ENCODE measurements around the gene TP53I11. TPM values are rescaled to one million over a fixed set of nuclear protein-coding genes. Genes with fewer than 3 reads are reported as not detected.

TP53I11 gene
- polyA plus RNA-seq, 3 donors: 11.0 to 13.2 (median 11.3) TPM

DNA sequence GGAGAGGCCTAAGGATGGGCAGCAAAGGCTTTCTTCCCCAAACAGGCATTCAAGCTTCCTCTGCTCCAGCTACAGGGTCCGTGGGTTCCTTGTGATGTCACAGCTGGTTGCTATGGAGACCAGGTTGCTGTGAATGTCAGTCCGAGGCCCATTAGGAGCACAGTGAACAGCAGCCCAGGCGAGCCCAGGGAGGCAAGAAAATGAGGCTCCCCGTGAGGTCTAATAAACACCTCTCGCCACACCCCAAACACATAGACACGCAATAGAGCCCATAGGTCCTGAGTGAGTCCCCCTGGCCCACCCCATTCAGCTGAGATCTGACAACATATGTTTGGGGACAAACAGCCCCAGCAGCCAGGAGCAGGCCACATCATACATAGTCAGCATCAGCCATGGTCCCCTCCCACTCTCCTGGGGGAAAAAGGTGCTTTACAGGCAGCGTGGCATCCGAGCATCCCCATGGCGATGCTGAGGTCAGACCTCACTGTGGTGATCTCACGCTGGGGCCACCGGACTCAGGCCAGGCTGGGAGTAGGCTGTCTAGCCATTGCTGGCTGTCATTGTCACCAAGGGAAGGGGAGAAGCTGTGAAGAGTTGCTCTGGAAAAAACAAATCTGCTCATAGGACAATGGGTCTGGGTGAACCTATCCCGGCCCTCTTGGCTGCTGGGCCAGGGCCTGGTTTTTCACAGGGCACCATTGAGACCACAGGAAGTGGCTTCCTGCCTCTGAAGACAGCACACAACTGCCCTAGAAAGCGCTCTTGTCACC, 23.1 kb upstream of the TP53I11 start:
- TF ChIP-seq, protein P1, sequence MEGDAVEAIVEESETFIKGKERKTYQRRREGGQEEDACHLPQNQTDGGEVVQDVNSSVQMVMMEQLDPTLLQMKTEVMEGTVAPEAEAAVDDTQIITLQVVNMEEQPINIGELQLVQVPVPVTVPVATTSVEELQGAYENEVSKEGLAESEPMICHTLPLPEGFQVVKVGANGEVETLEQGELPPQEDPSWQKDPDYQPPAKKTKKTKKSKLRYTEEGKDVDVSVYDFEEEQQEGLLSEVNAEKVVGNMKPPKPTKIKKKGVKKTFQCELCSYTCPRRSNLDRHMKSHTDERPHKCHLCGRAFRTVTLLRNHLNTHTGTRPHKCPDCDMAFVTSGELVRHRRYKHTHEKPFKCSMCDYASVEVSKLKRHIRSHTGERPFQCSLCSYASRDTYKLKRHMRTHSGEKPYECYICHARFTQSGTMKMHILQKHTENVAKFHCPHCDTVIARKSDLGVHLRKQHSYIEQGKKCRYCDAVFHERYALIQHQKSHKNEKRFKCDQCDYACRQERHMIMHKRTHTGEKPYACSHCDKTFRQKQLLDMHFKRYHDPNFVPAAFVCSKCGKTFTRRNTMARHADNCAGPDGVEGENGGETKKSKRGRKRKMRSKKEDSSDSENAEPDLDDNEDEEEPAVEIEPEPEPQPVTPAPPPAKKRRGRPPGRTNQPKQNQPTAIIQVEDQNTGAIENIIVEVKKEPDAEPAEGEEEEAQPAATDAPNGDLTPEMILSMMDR (IDR thresholded peaks at IDR 0.05): no peak
- no peak overlapping the region for H3K4me3 ChIP-seq (replicated peaks in 1 of 3; ENCODE audit: low read depth in 2 of 3, low read length in 3 of 3)
- no peaks in the 10 kb centered on the region for H4K20me1 ChIP-seq (ENCODE audit: insufficient read depth, low read length)
- H3K36me3 ChIP-seq (replicated peaks in 1 of 2; ENCODE audit: control insufficient read depth in 1 of 2, insufficient read depth in 2 of 2, low read length in 2 of 2): no peaks in the 10 kb centered on the region
- 92% methylated on average over 10 of the region's 13 CpGs for WGBS (ENCODE audit: insufficient coverage)
- Mint-ChIP-seq H3K9me3 (peaks cover 0 to 2% (median 0%) of the 10 kb centered on the region in 7 donors), H3K36me3 (no peaks in the 10 kb centered on the region), H3K27ac (no peak overlapping the region), H3K4me3 (no peak overlapping the region), H3K4me1 (peaks cover 28% of the 10 kb centered on the region), H3K27me3 (ENCODE audit: low read depth in 3 of 3) (peaks cover 3 to 6% (median 3%) of the 10 kb centered on the region in 3 donors)
- no peak overlapping the region for H3K4me2 ChIP-seq (replicated peaks; ENCODE audit: extremely low read depth, low read length, poor library complexity, severe bottlenecking)
- no peak overlapping the region for H3K27ac ChIP-seq (ENCODE audit: low read depth in 1 of 2, low read length in 2 of 2)
- DNase-seq: no peak
- no peak overlapping the region for H3K9ac ChIP-seq (ENCODE audit: insufficient read depth, low read length, poor library complexity, severe bottlenecking)
- no peaks in the 10 kb centered on the region for H3K27me3 ChIP-seq (ENCODE audit: control insufficient read depth in 2 of 2, insufficient read depth in 2 of 2, low read length in 2 of 2)
- intact Hi-C loops (cut with micrococcal nuclease): no loop called here
- no peak overlapping the region for H2AFZ ChIP-seq (ENCODE audit: insufficient read depth, low read depth, low read length, poor library complexity, severe bottlenecking)
- no peaks in the 10 kb centered on the region for H3K79me2 ChIP-seq (ENCODE audit: insufficient read depth, low read length)
- peaks cover 32 to 38% of the 10 kb centered on the region in 2 donors for H3K4me1 ChIP-seq (ENCODE audit: control insufficient read depth in 1 of 2, insufficient read depth in 2 of 2, low read length in 2 of 2)
- no peaks in the 10 kb centered on the region for H3K9me3 ChIP-seq (replicated peaks in 1 of 2; ENCODE audit: control insufficient read depth in 1 of 2, insufficient read depth in 1 of 2, low read length in 2 of 2)

DNA sequence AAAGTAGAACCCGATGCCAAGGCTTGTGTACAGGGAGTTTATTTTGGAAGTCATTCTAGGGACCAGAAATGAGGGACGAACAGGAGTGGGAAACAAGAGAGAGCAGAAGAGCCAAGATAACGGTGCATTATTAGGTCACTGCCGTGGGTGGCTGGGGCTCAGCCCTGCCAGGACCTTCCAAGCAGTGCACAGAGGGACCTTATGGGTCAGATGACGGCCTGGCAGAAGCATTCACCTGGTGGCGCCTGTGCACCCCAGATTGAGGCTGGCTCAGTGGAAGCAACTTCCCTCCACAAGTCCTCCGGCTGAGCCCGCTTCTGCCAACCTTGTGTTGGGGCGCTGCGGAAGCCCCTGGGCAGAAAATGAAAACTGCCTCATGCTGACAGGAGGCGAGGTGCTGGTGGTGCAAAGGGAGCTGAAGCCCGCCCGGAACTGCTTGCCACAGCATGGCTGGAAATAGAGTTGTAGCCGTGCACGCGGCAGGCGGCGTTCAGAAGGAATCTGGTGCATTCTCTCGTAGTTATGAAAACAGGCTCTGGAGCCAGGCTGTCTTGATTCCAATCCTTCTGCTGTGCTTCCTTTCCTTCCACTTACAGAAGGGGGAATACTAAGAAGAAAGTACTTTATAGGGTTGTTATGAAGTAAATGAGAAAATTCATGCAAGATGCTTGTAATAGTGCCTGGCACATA, 22.2 kb upstream of the TP53I11 start:
- no peaks in the 10 kb centered on the region for H3K27me3 ChIP-seq (ENCODE audit: control insufficient read depth in 2 of 2, insufficient read depth in 2 of 2, low read length in 2 of 2)
- WGBS (ENCODE audit: insufficient coverage): 89% methylated on average over 13 of the region's 19 CpGs
- no peak for DNase-seq
- H3K36me3 Mint-ChIP-seq: no peaks in the 10 kb centered on the region
- no peaks in the 10 kb centered on the region for H3K36me3 ChIP-seq (replicated peaks in 1 of 2; ENCODE audit: control insufficient read depth in 1 of 2, insufficient read depth in 2 of 2, low read length in 2 of 2)
- H3K27ac ChIP-seq (ENCODE audit: low read depth in 1 of 2, low read length in 2 of 2): no peak overlapping the region
- H3K27ac Mint-ChIP-seq: no peak overlapping the region
- no peak overlapping the region for H3K4me3 ChIP-seq (replicated peaks in 1 of 3; ENCODE audit: low read depth in 2 of 3, low read length in 3 of 3)
- H3K9ac ChIP-seq (ENCODE audit: insufficient read depth, low read length, poor library complexity, severe bottlenecking): no peak overlapping the region
- H3K79me2 ChIP-seq (ENCODE audit: insufficient read depth, low read length): no peaks in the 10 kb centered on the region
- H3K4me1 ChIP-seq (ENCODE audit: control insufficient read depth in 1 of 2, insufficient read depth in 2 of 2, low read length in 2 of 2): peaks cover 28 to 34% of the 10 kb centered on the region in 2 donors
- TF ChIP-seq, protein P1 (IDR thresholded peaks at IDR 0.05): no peak
- H3K9me3 Mint-ChIP-seq: peaks cover 0 to 2% (median 0%) of the 10 kb centered on the region in 7 donors
- no peaks in the 10 kb centered on the region for H4K20me1 ChIP-seq (ENCODE audit: insufficient read depth, low read length)
- no peak overlapping the region for H2AFZ ChIP-seq (ENCODE audit: insufficient read depth, low read depth, low read length, poor library complexity, severe bottlenecking)
- H3K4me1 Mint-ChIP-seq: peaks cover 28% of the 10 kb centered on the region
- no peak overlapping the region for H3K4me2 ChIP-seq (replicated peaks; ENCODE audit: extremely low read depth, low read length, poor library complexity, severe bottlenecking)
- H3K9me3 ChIP-seq (replicated peaks in 1 of 2; ENCODE audit: control insufficient read depth in 1 of 2, insufficient read depth in 1 of 2, low read length in 2 of 2): no peaks in the 10 kb centered on the region
- intact Hi-C loops (cut with micrococcal nuclease): no loop called here
- peak overlapping the region in 1 of 2 donors; percentile 9 for H3K4me3 Mint-ChIP-seq
- peaks cover 3 to 6% (median 3%) of the 10 kb centered on the region in 3 donors for H3K27me3 Mint-ChIP-seq (ENCODE audit: low read depth in 3 of 3)
